Tibial artery (tissue), 4 donors: ENCODE data around the gene DBN1.

Experiments used
- DNase-seq, 2 donors: peaks; one replicate each; pipeline ENCODE4 v3.0.0-alpha.2; 2019
- H3K27ac ChIP-seq, 2 donors: fragments of 200-600 bp; sonication (generic) in 1 of 2; 1 replicate in 1 of 2; 2 replicates in 1 of 2; pipeline ENCODE4 v1.5.1; 2018 to 2019; ENCODE audit warnings: mild to moderate bottlenecking in 1 of 2
- H3K27me3 ChIP-seq, 2 donors: fragments of 200-600 bp; sonication (generic) in 1 of 2; one replicate each; pipeline versions ENCODE4 v1.5.1 to v1.6.0; 2016 to 2019
- H3K36me3 ChIP-seq, 3 donors: fragments of 200-600 bp; sonication (generic) in 2 of 3; one replicate each; pipeline ENCODE4 v1.5.1; 2016 to 2019; ENCODE audit warnings: mild to moderate bottlenecking in 2 of 3
- H3K4me1 ChIP-seq, 4 donors: fragments of 200-600 bp; sonication (generic) in 2 of 4; 1 replicate in 3 of 4; 2 replicates in 1 of 4; pipeline ENCODE4 v1.5.1; 2016 to 2019
- H3K4me3 ChIP-seq, 2 donors: fragments of 200-600 bp; sonication (generic) in 1 of 2; 1 replicate in 1 of 2; 2 replicates in 1 of 2; pipeline ENCODE4 v1.5.1; 2018 to 2019; ENCODE audit warnings: mild to moderate bottlenecking in 2 of 2
- H3K9me3 ChIP-seq, 3 donors: fragments of 200-600 bp; sonication (generic) in 1 of 3; one replicate each; pipeline ENCODE4 v1.5.1; 2016 to 2019
- CTCF ChIP-seq, 2 experiments: fragments of 200-600 bp in 1 of 2; fragments of 450-650 bp in 1 of 2; IDR thresholded peaks; one replicate each; pipeline ENCODE4 v1.5.1; 2017 to 2019; ENCODE audit warnings: antibody characterized with exemption in 2 of 2, mild to moderate bottlenecking in 1 of 2, moderate library complexity in 1 of 2
- intact Hi-C: fragments of 100-400 bp; cut with DNase I; formaldehyde crosslinking; loops from one replicate; pipeline ENCODE4 v1.15.0; 2023; ENCODE audit warnings: low total_unique reads

DBN1 gene

GRCh38 chr5:177468685-177469628 lies 4.5 kb downstream of the DBN1 start:
- TF ChIP-seq CTCF (IDR thresholded peaks at IDR 0.05), result no peak
- Histone ChIP-seq H3K36me3 (peaks cover 27 to 40% (median 32%) of the 10 kb centered on the region in 3 donors), H3K4me3 (no peak overlapping the region), H3K27ac (peak overlapping the region in 1 of 2 donors; percentile 44), H3K4me1 (peaks cover 0 to 45% (median 36%) of the 10 kb centered on the region in 4 donors), H3K9me3 (no peaks in the 10 kb centered on the region), H3K27me3 (no peaks in the 10 kb centered on the region)
- intact Hi-C loops, result no loop called here
- no peak for DNase-seq

- no peak for TF ChIP-seq CTCF (IDR thresholded peaks at IDR 0.05)
- no peak for DNase-seq
- Histone ChIP-seq H3K27me3 (no peaks in the 10 kb centered on the region), H3K4me1 (peaks cover 0 to 42% (median 34%) of the 10 kb centered on the region in 4 donors), H3K9me3 (no peaks in the 10 kb centered on the region), H3K36me3 (peaks cover 27 to 40% (median 32%) of the 10 kb centered on the region in 3 donors), H3K27ac (no peak overlapping the region), H3K4me3 (no peak overlapping the region)
- intact Hi-C loops, result no loop called here
These were observed 5.1 kb downstream of the DBN1 start for GRCh38 chr5:177468329-177468684.

DNA sequence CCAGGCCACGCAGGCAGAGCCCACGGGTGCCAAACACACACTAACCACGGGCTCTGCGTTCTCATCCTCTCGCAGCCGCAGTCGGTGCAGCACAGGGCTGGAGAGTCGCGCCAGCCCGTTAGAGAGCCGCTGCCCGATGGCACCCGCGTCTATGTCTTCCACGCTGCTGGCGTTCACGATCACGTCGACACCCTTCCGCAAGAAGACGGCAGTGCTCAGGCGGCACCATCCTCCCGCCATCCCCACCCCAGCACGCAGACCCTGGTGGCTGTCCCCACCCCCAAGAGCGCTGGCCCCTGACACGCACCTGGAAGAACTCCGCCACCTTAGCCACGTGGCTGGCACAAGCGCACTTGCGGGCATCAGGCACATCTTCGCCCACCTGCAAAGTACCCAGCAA lies 6.0 kb downstream of the DBN1 start:
- intact Hi-C loops, result no loop called here
- TF ChIP-seq CTCF (IDR thresholded peaks at IDR 0.05), result no peak
- Histone ChIP-seq H3K9me3 (no peaks in the 10 kb centered on the region), H3K27me3 (no peaks in the 10 kb centered on the region), H3K4me1 (peaks cover 0 to 37% (median 29%) of the 10 kb centered on the region in 4 donors), H3K36me3 (peaks cover 27 to 40% (median 33%) of the 10 kb centered on the region in 3 donors), H3K27ac (no peak overlapping the region), H3K4me3 (no peak overlapping the region)
- no peak for DNase-seq

DNA sequence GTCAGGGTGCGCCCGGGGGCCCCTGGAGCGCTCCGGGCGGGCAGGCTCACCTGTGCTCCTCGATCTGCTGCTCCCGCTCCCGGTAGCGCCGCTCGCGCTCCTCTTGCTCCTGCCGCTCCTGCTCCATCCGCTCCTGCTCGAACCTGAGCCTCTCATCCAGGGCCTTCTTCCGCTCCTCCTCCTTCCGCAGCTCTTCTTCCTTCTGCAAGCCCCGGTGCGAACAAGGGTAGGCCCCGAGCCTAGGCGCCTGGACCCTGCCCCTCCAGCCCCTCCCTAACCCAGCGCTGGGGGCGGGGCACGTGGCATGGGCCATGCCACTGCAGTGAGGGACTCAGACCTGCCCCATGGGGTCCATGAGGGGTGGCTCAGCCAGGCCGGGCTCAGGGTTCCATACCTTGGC lies 6.6 kb downstream of the DBN1 start:
- Histone ChIP-seq H3K9me3 (no peaks in the 10 kb centered on the region), H3K4me3 (no peak overlapping the region), H3K36me3 (peaks cover 27 to 40% (median 38%) of the 10 kb centered on the region in 3 donors), H3K27ac (no peak overlapping the region), H3K27me3 (no peaks in the 10 kb centered on the region), H3K4me1 (peaks cover 0 to 32% (median 23%) of the 10 kb centered on the region in 4 donors)
- no peak for TF ChIP-seq CTCF (IDR thresholded peaks at IDR 0.05)
- no peak for DNase-seq
- intact Hi-C loops, result no loop called here

DNA sequence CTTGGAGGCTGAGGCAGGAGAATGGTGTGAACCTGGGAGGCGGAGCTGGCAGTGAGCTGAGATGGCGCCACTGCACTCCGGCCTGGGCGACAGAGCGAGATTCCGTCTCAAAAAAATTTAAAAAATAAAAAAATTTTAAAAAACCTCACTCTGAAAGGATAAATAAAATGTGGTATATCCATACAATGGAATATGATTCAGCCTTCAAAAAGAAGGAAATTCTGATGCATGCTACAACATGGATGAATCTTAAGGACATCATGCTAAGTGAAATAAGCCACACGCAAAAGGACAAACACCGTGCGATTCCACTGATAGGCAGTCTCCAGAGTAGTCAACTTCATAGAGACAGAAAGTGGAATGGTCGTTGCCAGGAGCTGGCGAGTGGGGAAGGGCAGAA lies 8.4 kb downstream of the DBN1 start:
- H3K9me3 ChIP-seq, result no peaks in the 10 kb centered on the region
- DNase-seq, result no peak
- peaks cover 0 to 13% (median 10%) of the 10 kb centered on the region in 4 donors for H3K4me1 ChIP-seq
- H3K27ac ChIP-seq, result no peak overlapping the region
- H3K27me3 ChIP-seq, result no peaks in the 10 kb centered on the region
- intact Hi-C loops, result no loop called here
- TF ChIP-seq CTCF (IDR thresholded peaks at IDR 0.05), result no peak
- no peak overlapping the region for H3K4me3 ChIP-seq
- H3K36me3 ChIP-seq, result peaks cover 27 to 46% (median 43%) of the 10 kb centered on the region in 3 donors
